ENCODE measurements around the gene GALNT7.

DNA sequence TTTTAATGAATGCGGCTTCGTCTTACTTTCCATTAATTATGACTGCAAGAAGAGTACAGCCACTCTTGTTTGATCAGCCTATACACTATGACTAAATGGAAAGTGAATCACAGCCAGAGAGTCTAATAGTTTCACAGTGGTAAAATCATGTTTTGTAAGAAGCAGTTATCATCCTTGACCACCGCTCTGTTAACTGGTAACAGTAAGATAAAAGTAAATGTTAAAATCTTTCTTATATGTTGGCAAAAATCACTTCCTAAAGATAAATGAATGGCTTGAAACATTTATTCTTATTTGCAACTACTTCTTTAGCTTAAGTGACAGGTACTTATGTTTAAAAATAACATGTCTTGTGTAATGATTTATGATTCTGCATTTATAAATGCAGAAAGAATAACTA lies 13.2 kb downstream of the GALNT7 start:
- TF ChIP-seq ZBTB7A (tag by site-specific recombination; IDR thresholded peaks at IDR 0.05; ENCODE audit: low read depth) (no peak), ZNF561 (tag by site-specific recombination; IDR thresholded peaks at IDR 0.05; ENCODE audit: borderline replicate concordance) (no peak), ZNF777 (tag by site-specific recombination; IDR thresholded peaks at IDR 0.05; ENCODE audit: borderline replicate concordance) (no peak), ZNF132 (tag by site-specific recombination; IDR thresholded peaks at IDR 0.05; ENCODE audit: borderline replicate concordance) (no peak), ZFP41 (tag by site-specific recombination; IDR thresholded peaks at IDR 0.05; ENCODE audit: borderline replicate concordance) (no peak), ZNF140 (tag by site-specific recombination; IDR thresholded peaks at IDR 0.05) (no peak), ZNF114 (tag by site-specific recombination; IDR thresholded peaks at IDR 0.05) (no peak)
- TF ChIP-seq, protein P1, sequence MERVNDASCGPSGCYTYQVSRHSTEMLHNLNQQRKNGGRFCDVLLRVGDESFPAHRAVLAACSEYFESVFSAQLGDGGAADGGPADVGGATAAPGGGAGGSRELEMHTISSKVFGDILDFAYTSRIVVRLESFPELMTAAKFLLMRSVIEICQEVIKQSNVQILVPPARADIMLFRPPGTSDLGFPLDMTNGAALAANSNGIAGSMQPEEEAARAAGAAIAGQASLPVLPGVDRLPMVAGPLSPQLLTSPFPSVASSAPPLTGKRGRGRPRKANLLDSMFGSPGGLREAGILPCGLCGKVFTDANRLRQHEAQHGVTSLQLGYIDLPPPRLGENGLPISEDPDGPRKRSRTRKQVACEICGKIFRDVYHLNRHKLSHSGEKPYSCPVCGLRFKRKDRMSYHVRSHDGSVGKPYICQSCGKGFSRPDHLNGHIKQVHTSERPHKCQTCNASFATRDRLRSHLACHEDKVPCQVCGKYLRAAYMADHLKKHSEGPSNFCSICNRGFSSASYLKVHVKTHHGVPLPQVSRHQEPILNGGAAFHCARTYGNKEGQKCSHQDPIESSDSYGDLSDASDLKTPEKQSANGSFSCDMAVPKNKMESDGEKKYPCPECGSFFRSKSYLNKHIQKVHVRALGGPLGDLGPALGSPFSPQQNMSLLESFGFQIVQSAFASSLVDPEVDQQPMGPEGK (tag by site-specific recombination; IDR thresholded peaks at IDR 0.05), result no peak
- TF ChIP-seq, protein P2, sequence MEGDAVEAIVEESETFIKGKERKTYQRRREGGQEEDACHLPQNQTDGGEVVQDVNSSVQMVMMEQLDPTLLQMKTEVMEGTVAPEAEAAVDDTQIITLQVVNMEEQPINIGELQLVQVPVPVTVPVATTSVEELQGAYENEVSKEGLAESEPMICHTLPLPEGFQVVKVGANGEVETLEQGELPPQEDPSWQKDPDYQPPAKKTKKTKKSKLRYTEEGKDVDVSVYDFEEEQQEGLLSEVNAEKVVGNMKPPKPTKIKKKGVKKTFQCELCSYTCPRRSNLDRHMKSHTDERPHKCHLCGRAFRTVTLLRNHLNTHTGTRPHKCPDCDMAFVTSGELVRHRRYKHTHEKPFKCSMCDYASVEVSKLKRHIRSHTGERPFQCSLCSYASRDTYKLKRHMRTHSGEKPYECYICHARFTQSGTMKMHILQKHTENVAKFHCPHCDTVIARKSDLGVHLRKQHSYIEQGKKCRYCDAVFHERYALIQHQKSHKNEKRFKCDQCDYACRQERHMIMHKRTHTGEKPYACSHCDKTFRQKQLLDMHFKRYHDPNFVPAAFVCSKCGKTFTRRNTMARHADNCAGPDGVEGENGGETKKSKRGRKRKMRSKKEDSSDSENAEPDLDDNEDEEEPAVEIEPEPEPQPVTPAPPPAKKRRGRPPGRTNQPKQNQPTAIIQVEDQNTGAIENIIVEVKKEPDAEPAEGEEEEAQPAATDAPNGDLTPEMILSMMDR (tag by site-specific recombination; IDR thresholded peaks at IDR 0.05), result no peak
- TF ChIP-seq, protein P3, sequence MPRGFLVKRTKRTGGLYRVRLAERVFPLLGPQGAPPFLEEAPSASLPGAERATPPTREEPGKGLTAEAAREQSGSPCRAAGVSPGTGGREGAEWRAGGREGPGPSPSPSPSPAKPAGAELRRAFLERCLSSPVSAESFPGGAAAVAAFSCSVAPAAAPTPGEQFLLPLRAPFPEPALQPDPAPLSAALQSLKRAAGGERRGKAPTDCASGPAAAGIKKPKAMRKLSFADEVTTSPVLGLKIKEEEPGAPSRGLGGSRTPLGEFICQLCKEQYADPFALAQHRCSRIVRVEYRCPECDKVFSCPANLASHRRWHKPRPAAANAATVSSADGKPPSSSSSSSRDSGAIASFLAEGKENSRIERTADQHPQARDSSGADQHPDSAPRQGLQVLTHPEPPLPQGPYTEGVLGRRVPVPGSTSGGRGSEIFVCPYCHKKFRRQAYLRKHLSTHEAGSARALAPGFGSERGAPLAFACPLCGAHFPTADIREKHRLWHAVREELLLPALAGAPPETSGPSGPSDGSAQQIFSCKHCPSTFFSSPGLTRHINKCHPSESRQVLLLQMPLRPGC (tag by site-specific recombination; IDR thresholded peaks at IDR 0.05), result no peak
- TF ChIP-seq, protein P4, sequence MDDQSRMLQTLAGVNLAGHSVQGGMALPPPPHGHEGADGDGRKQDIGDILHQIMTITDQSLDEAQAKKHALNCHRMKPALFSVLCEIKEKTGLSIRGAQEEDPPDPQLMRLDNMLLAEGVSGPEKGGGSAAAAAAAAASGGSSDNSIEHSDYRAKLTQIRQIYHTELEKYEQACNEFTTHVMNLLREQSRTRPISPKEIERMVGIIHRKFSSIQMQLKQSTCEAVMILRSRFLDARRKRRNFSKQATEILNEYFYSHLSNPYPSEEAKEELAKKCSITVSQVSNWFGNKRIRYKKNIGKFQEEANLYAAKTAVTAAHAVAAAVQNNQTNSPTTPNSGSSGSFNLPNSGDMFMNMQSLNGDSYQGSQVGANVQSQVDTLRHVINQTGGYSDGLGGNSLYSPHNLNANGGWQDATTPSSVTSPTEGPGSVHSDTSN (CRISPR knock-in tag; IDR thresholded peaks at IDR 0.05), result no peak
